GM23338 (cell line): ENCODE results near the gene TAGLN3. TPM values are rescaled to one million over a fixed set of nuclear protein-coding genes. Genes with fewer than 3 reads are reported as not detected.

Experiments
- ATAC-seq: fragments of 200-7000 bp; cut with Tn5 transposase; 3 replicates; pipeline ENCODE4 v1.9.1; 2020
- DNase-seq: peaks from one replicate; pipeline ENCODE4 v3.0.0-alpha.2; 2015; ENCODE audit warnings: low spot score
- H2AFZ ChIP-seq: fragments of 200-600 bp; sonication (generic); 2 replicates; pipeline ENCODE4 v1.8.0; 2016; ENCODE audit warnings: antibody characterized with exemption, mild to moderate bottlenecking, moderate library complexity
- H3F3A ChIP-seq: fragments of 200-600 bp; sonication (generic); replicated peaks from 2 replicates; pipeline ENCODE4 v1.8.0; 2017; ENCODE audit warnings: antibody characterized with exemption, mixed run types, low read depth
- H3K27ac ChIP-seq: fragments of 200-600 bp; sonication (generic); 2 replicates; pipeline ENCODE4 v1.6.1; 2016; ENCODE audit warnings: low read depth
- H3K27me3 ChIP-seq: fragments of 200-600 bp; sonication (generic); 2 replicates; pipeline ENCODE4 v1.8.0; 2016; ENCODE audit warnings: mild to moderate bottlenecking, mixed run types, moderate library complexity; ENCODE audit not compliant: insufficient read depth
- H3K36me3 ChIP-seq: fragments of 200-600 bp; sonication (generic); 2 replicates; pipeline ENCODE4 v1.8.0; 2016; ENCODE audit warnings: mild to moderate bottlenecking; ENCODE audit not compliant: insufficient read depth
- H3K4me1 ChIP-seq: fragments of 200-600 bp; sonication (generic); 2 replicates; pipeline ENCODE4 v1.8.0; 2016; ENCODE audit warnings: mild to moderate bottlenecking, moderate library complexity; ENCODE audit not compliant: insufficient read depth
- H3K4me2 ChIP-seq: fragments of 200-600 bp; sonication (generic); 2 replicates; pipeline ENCODE4 v1.7.1; 2017; ENCODE audit warnings: mixed run types
- H3K4me3 ChIP-seq: fragments of 200-600 bp; sonication (generic); 2 replicates; pipeline ENCODE4 v1.6.1; 2016; ENCODE audit warnings: mixed run types
- H3K79me2 ChIP-seq: fragments of 200-600 bp; sonication (generic); replicated peaks from 2 replicates; pipeline ENCODE4 v1.8.0; 2017; ENCODE audit warnings: mild to moderate bottlenecking; ENCODE audit not compliant: insufficient read depth
- H3K9me2 ChIP-seq: fragments of 200-600 bp; sonication (generic); 2 replicates; pipeline ENCODE4 v1.8.0; 2017; ENCODE audit not compliant: insufficient read depth
- H4K20me1 ChIP-seq: fragments of 200-600 bp; sonication (generic); replicated peaks from 2 replicates; pipeline ENCODE4 v1.8.0; 2017; ENCODE audit warnings: mild to moderate bottlenecking; ENCODE audit not compliant: insufficient read depth
- H3K27ac Mint-ChIP-seq: 2 replicates; pipeline ENCODE4 v1.8.0; 2020; ENCODE audit warnings: inconsistent platforms, mild to moderate bottlenecking, moderate library complexity, mixed read lengths
- H3K27me3 Mint-ChIP-seq: 3 replicates; pipeline ENCODE4 v1.8.0; 2022; ENCODE audit warnings: low read depth, mild to moderate bottlenecking, moderate library complexity, mixed read lengths, inconsistent platforms; ENCODE audit not compliant: insufficient read depth, poor library complexity
- H3K36me3 Mint-ChIP-seq: 3 replicates; pipeline ENCODE4 v1.8.0; 2021; ENCODE audit warnings: low read depth, mild to moderate bottlenecking, inconsistent platforms, moderate library complexity, mixed read lengths
- H3K4me1 Mint-ChIP-seq: 3 replicates; pipeline ENCODE4 v1.8.0; 2020; ENCODE audit warnings: mild to moderate bottlenecking, inconsistent platforms, mixed read lengths
- H3K4me3 Mint-ChIP-seq: 3 replicates; pipeline ENCODE4 v1.8.0; 2021; ENCODE audit warnings: moderate library complexity, mild to moderate bottlenecking, inconsistent platforms, mixed read lengths
- H3K9me3 Mint-ChIP-seq: 3 replicates; pipeline ENCODE4 v1.8.0; 2020; ENCODE audit warnings: moderate library complexity, mild to moderate bottlenecking, inconsistent platforms, mixed read lengths
- CREB1 ChIP-seq: fragments of 250-450 bp; sonication (Bioruptor Pico); IDR thresholded peaks from 2 replicates; pipeline ENCODE4 v1.5.0; 2020; ENCODE audit warnings: low read depth, mild to moderate bottlenecking, moderate library complexity
- CTCF ChIP-seq, 2 experiments: fragments of 200-600 bp in 1 of 2; sonication (generic) in 1 of 2; conservative IDR thresholded peaks; 2 replicates each; pipeline versions ENCODE4 v1.5.1 to v1.6.1; 2016 to 2017; ENCODE audit warnings: antibody characterized with exemption in 2 of 2, low read depth in 2 of 2, mild to moderate bottlenecking in 2 of 2, moderate library complexity in 1 of 2
- ETS1 ChIP-seq: IDR thresholded peaks from 2 replicates; pipeline ENCODE4 v1.6.1; 2016; ENCODE audit warnings: antibody characterized with exemption
- EZH2 ChIP-seq: fragments of 200-600 bp; sonication (generic); IDR thresholded peaks from one replicate; pipeline ENCODE4 v1.8.0; 2017; ENCODE audit warnings: antibody characterized with exemption, mild to moderate bottlenecking, low read depth; ENCODE audit not compliant: unreplicated experiment
- EZH2phosphoT487 ChIP-seq: fragments of 200-600 bp; sonication (generic); IDR thresholded peaks from one replicate; pipeline ENCODE4 v1.8.1; 2018; ENCODE audit warnings: antibody characterized with exemption; ENCODE audit not compliant: unreplicated experiment
- JUNB ChIP-seq: IDR thresholded peaks from one replicate; pipeline ENCODE4 v1.6.1; 2016; ENCODE audit warnings: antibody characterized with exemption; ENCODE audit not compliant: unreplicated experiment
- NANOG ChIP-seq: IDR thresholded peaks from 2 replicates; pipeline ENCODE4 v1.6.1; 2016; ENCODE audit warnings: antibody characterized with exemption, borderline replicate concordance
- POLR2AphosphoS5 ChIP-seq: IDR thresholded peaks from 2 replicates; pipeline ENCODE4 v1.6.1; 2016; ENCODE audit warnings: antibody characterized with exemption, low read depth
- REST ChIP-seq: IDR thresholded peaks from one replicate; pipeline ENCODE4 v1.6.1; 2018; ENCODE audit warnings: antibody characterized with exemption; ENCODE audit not compliant: unreplicated experiment
- STAT1 ChIP-seq: IDR thresholded peaks from one replicate; pipeline ENCODE4 v1.6.1; 2016; ENCODE audit warnings: antibody characterized with exemption; ENCODE audit not compliant: unreplicated experiment
- ZNF114 ChIP-seq: fragments of 250-450 bp; sonication (Bioruptor Pico); IDR thresholded peaks from 2 replicates; pipeline ENCODE4 v1.5.0; 2020; ENCODE audit warnings: mild to moderate bottlenecking, moderate library complexity
- ZNF331 ChIP-seq: fragments of 250-450 bp; sonication (Bioruptor Pico); IDR thresholded peaks from 2 replicates; pipeline ENCODE4 v1.5.0; 2020; ENCODE audit warnings: low read depth, mild to moderate bottlenecking, moderate library complexity
- polyA plus RNA-seq: library from polyadenylated mRNA; unstranded; fragments of >200 nt; fragmentation: Nextera tagmentation; extraction: Ambion mirVana; gene quantifications from 2 replicates; pipeline ENCODE4 v1.2.1, GENCODE V29; 2016
- total RNA-seq: library from RNA; depleted of rRNA; stranded (reverse); fragments of >200 nt; shearing (Covaris generic); gene quantifications from 2 replicates; pipeline ENCODE4 v1.2.3, GENCODE V29; 2014
- TF ChIP-seq, protein P1 (sequence below): fragments of 250-450 bp; sonication (Bioruptor Pico); IDR thresholded peaks from 2 replicates; pipeline ENCODE4 v1.5.0; 2020; ENCODE audit warnings: mild to moderate bottlenecking, moderate library complexity

Gene TAGLN3
- total and polyA plus RNA-seq, 2 experiments from 2014 or later: 6.8 to 12.6 TPM

DNA sequence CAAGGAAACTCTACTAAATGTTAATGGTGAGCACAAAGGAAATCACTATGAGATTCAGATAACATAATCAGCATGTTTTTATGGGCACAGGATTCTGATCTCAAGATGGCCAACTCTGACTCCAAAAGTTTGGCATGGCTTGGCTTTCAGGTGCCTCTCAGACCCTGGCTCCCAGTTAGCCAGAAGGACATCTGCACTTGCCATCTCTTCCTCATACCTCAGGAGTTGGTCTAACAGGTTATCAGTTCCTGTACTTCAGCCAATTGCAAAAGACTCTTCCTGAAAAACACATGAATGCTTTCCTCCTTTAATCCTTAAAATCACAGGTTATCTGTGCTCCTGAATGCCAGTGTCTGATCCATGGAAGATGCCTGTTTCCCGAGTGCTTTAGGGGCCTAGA lies 60.8 kb downstream of the TAGLN3 start:
- peaks cover 5% of the 10 kb centered on the region; the same call in 2 of the 3 replicates for H3K9me3 Mint-ChIP-seq
- DNase-seq (no peak), ATAC-seq (no peak)
- peaks cover 16% of the 10 kb centered on the region for H3K4me1 Mint-ChIP-seq
- Histone ChIP-seq H3K9me2 (no peaks in the 10 kb centered on the region; the same call in 1 of the 2 replicates), H3K4me3 (no peak overlapping the region), H3K4me2 (no peak overlapping the region), H3K27me3 (no peaks in the 10 kb centered on the region), H3K27ac (no peak overlapping the region), H4K20me1 (no peaks in the 10 kb centered on the region), H3K79me2 (no peaks in the 10 kb centered on the region), H3K4me1 (peaks cover 4% of the 10 kb centered on the region; the same call in 1 of the 2 replicates), H2AFZ (peak overlapping the region; percentile 11; the same call in 1 of the 2 replicates), H3K36me3 (no peaks in the 10 kb centered on the region), H3F3A (no peaks in the 10 kb centered on the region)
- TF ChIP-seq JUNB (no peak), EZH2 (no peak), REST (no peak), CREB1 (CRISPR knock-in tag) (no peak), POLR2AphosphoS5 (no peak), ETS1 (no peak), CTCF (conservative IDR thresholded peaks at IDR 0.05; ENCODE audit: low read depth in 2 of 2) (no peak), ZNF114 (CRISPR knock-in tag) (no peak), ZNF331 (CRISPR knock-in tag) (no peak), NANOG (no peak), EZH2phosphoT487 (no peak), STAT1 (no peak)
- TF ChIP-seq, protein P1, sequence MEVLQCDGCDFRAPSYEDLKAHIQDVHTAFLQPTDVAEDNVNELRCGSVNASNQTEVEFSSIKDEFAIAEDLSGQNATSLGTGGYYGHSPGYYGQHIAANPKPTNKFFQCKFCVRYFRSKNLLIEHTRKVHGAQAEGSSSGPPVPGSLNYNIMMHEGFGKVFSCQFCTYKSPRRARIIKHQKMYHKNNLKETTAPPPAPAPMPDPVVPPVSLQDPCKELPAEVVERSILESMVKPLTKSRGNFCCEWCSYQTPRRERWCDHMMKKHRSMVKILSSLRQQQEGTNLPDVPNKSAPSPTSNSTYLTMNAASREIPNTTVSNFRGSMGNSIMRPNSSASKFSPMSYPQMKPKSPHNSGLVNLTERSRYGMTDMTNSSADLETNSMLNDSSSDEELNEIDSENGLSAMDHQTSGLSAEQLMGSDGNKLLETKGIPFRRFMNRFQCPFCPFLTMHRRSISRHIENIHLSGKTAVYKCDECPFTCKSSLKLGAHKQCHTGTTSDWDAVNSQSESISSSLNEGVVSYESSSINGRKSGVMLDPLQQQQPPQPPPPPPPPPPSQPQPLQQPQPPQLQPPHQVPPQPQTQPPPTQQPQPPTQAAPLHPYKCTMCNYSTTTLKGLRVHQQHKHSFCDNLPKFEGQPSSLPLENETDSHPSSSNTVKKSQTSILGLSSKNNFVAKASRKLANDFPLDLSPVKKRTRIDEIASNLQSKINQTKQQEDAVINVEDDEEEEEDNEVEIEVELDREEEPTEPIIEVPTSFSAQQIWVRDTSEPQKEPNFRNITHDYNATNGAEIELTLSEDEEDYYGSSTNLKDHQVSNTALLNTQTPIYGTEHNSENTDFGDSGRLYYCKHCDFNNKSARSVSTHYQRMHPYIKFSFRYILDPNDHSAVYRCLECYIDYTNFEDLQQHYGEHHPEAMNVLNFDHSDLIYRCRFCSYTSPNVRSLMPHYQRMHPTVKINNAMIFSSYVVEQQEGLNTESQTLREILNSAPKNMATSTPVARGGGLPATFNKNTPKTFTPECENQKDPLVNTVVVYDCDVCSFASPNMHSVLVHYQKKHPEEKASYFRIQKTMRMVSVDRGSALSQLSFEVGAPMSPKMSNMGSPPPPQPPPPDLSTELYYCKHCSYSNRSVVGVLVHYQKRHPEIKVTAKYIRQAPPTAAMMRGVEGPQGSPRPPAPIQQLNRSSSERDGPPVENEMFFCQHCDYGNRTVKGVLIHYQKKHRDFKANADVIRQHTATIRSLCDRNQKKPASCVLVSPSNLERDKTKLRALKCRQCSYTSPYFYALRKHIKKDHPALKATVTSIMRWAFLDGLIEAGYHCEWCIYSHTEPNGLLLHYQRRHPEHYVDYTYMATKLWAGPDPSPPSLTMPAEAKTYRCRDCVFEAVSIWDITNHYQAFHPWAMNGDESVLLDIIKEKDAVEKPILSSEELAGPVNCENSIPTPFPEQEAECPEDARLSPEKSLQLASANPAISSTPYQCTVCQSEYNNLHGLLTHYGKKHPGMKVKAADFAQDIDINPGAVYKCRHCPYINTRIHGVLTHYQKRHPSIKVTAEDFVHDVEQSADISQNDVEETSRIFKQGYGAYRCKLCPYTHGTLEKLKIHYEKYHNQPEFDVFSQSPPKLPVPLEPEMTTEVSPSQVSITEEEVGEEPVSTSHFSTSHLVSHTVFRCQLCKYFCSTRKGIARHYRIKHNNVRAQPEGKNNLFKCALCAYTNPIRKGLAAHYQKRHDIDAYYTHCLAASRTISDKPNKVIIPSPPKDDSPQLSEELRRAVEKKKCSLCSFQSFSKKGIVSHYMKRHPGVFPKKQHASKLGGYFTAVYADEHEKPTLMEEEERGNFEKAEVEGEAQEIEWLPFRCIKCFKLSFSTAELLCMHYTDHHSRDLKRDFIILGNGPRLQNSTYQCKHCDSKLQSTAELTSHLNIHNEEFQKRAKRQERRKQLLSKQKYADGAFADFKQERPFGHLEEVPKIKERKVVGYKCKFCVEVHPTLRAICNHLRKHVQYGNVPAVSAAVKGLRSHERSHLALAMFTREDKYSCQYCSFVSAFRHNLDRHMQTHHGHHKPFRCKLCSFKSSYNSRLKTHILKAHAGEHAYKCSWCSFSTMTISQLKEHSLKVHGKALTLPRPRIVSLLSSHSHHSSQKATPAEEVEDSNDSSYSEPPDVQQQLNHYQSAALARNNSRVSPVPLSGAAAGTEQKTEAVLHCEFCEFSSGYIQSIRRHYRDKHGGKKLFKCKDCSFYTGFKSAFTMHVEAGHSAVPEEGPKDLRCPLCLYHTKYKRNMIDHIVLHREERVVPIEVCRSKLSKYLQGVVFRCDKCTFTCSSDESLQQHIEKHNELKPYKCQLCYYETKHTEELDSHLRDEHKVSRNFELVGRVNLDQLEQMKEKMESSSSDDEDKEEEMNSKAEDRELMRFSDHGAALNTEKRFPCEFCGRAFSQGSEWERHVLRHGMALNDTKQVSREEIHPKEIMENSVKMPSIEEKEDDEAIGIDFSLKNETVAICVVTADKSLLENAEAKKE (CRISPR knock-in tag): no peak
- no peak overlapping the region for H3K4me3 Mint-ChIP-seq
- no peaks in the 10 kb centered on the region for H3K27me3 Mint-ChIP-seq
- H3K27ac Mint-ChIP-seq: no peak overlapping the region
- H3K36me3 Mint-ChIP-seq: no peaks in the 10 kb centered on the region; the same call in 2 of the 3 replicates
